ENCODE measurements around the gene CFTR.

CFTR gene

DNA sequence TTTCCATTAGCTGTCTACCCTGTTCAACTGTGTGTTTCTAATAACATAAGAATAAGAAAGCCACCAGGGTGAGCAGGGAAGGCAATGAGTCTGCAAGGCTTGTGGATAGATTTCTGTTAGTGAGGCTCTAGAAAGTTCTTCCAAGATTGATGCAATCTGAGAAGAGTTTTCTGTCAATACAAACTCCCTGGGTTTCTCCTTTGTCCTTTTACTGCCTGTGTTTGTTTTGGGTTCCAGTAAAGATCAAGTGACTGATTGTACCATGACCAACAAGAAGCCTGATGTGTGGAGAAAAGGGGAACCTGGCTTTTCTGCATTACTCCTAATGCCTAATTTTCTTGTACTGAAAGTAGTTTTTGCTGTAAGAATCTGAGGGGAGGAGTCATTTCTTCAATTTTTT lies 139.9 kb downstream of the CFTR start:
- Histone ChIP-seq H3K4me2 (ENCODE audit: low read length) (no peak overlapping the region), H3K79me2 (ENCODE audit: insufficient read depth, low read length) (no peaks in the 10 kb centered on the region), H3K36me3 (ENCODE audit: insufficient read depth, low read length) (no peaks in the 10 kb centered on the region), H3F3A (ENCODE audit: insufficient read depth, low read length) (no peaks in the 10 kb centered on the region), H3K9me2 (ENCODE audit: low read depth, low read length) (no peaks in the 10 kb centered on the region), H3K4me1 (ENCODE audit: insufficient read depth, low read length, severe bottlenecking) (no peaks in the 10 kb centered on the region), H3K9ac (ENCODE audit: low read length) (no peak overlapping the region), H4K20me1 (ENCODE audit: insufficient read depth, low read length) (no peaks in the 10 kb centered on the region), H3K27me3 (ENCODE audit: insufficient read depth, low read length) (no peaks in the 10 kb centered on the region; the same call in 1 of the 2 replicates), H2AFZ (ENCODE audit: low read length) (no peak overlapping the region), H3K9me3 (ENCODE audit: low read length) (no peaks in the 10 kb centered on the region), H3K27ac (ENCODE audit: low read depth, low read length, poor library complexity, severe bottlenecking) (no peak overlapping the region), H3K4me3 (ENCODE audit: low read depth, low read length, poor library complexity, severe bottlenecking) (no peak overlapping the region)
- no peak for TF ChIP-seq EZH2 (IDR thresholded peaks at IDR 0.05; ENCODE audit: borderline replicate concordance, low read length)
- TF ChIP-seq, protein P1, sequence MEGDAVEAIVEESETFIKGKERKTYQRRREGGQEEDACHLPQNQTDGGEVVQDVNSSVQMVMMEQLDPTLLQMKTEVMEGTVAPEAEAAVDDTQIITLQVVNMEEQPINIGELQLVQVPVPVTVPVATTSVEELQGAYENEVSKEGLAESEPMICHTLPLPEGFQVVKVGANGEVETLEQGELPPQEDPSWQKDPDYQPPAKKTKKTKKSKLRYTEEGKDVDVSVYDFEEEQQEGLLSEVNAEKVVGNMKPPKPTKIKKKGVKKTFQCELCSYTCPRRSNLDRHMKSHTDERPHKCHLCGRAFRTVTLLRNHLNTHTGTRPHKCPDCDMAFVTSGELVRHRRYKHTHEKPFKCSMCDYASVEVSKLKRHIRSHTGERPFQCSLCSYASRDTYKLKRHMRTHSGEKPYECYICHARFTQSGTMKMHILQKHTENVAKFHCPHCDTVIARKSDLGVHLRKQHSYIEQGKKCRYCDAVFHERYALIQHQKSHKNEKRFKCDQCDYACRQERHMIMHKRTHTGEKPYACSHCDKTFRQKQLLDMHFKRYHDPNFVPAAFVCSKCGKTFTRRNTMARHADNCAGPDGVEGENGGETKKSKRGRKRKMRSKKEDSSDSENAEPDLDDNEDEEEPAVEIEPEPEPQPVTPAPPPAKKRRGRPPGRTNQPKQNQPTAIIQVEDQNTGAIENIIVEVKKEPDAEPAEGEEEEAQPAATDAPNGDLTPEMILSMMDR (IDR thresholded peaks at IDR 0.05; ENCODE audit: low read length): no peak

DNA sequence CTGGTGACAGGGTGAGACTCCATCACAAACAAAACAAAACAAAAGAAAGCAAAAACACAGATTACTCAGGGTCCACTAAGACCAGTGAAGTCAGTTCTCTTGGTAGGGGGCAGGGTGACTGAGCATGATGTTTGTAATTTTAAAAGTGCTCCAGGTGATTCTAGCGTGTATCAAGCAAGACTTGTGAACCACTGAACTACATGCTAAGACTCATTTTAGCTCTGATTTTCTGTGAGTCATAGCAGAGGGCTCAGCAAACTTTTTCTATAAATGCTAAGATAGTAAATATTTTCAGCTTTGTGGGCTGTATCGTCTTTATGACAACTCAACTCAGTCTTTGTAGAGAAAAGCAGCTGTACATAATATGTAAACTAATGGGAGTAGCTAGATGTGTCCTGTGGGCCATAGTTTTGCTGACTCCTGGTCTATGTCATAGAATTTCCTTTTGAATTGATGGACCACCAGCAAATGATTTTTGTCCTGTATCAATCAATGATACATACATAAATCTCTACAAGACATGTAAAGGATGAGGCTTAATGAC lies 141.3 kb downstream of the CFTR start:
- no peaks in the 10 kb centered on the region for H3K9me2 ChIP-seq (ENCODE audit: low read depth, low read length)
- H3K27me3 ChIP-seq (ENCODE audit: insufficient read depth, low read length): no peaks in the 10 kb centered on the region; the same call in 1 of the 2 replicates
- H3K27ac ChIP-seq (ENCODE audit: low read depth, low read length, poor library complexity, severe bottlenecking): no peak overlapping the region
- H3K9me3 ChIP-seq (ENCODE audit: low read length): no peaks in the 10 kb centered on the region
- H3K4me2 ChIP-seq (ENCODE audit: low read length): no peak overlapping the region
- H3K79me2 ChIP-seq (ENCODE audit: insufficient read depth, low read length): no peaks in the 10 kb centered on the region
- H3K4me3 ChIP-seq (ENCODE audit: low read depth, low read length, poor library complexity, severe bottlenecking): no peak overlapping the region
- H4K20me1 ChIP-seq (ENCODE audit: insufficient read depth, low read length): no peaks in the 10 kb centered on the region
- no peak overlapping the region for H3K9ac ChIP-seq (ENCODE audit: low read length)
- no peaks in the 10 kb centered on the region for H3F3A ChIP-seq (ENCODE audit: insufficient read depth, low read length)
- TF ChIP-seq, protein P1 (IDR thresholded peaks at IDR 0.05; ENCODE audit: low read length): no peak
- TF ChIP-seq EZH2 (IDR thresholded peaks at IDR 0.05; ENCODE audit: borderline replicate concordance, low read length): no peak
- no peaks in the 10 kb centered on the region for H3K4me1 ChIP-seq (ENCODE audit: insufficient read depth, low read length, severe bottlenecking)
- no peaks in the 10 kb centered on the region for H3K36me3 ChIP-seq (ENCODE audit: insufficient read depth, low read length)
- no peak overlapping the region for H2AFZ ChIP-seq (ENCODE audit: low read length)

DNA sequence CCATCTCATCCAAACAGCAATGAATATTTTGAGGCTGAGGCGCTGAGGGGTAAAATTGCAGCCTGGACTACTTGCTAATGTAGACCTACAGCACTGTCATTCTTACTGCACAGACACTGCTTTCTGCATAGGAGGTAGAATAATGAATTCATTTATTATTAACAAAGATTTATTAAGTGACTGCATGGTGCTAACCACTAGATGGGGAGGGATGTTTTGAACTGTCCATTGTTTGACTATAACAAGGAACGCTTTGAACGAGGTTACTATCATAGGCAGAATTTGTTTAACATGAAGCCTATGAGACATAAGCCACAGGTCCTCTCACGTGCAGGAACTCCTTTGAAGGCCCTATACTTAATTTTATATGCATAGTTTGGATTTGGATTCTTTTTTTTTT lies 143.8 kb downstream of the CFTR start:
- H3K4me1 ChIP-seq (ENCODE audit: insufficient read depth, low read length, severe bottlenecking): no peaks in the 10 kb centered on the region
- TF ChIP-seq, protein P1 (IDR thresholded peaks at IDR 0.05; ENCODE audit: low read length): no peak
- TF ChIP-seq EZH2 (IDR thresholded peaks at IDR 0.05; ENCODE audit: borderline replicate concordance, low read length): no peak
- H3K9me3 ChIP-seq (ENCODE audit: low read length): no peaks in the 10 kb centered on the region
- no peak overlapping the region for H3K4me2 ChIP-seq (ENCODE audit: low read length)
- H3K9me2 ChIP-seq (ENCODE audit: low read depth, low read length): no peaks in the 10 kb centered on the region
- no peak overlapping the region for H3K27ac ChIP-seq (ENCODE audit: low read depth, low read length, poor library complexity, severe bottlenecking)
- no peaks in the 10 kb centered on the region; the same call in 1 of the 2 replicates for H3K27me3 ChIP-seq (ENCODE audit: insufficient read depth, low read length)
- no peaks in the 10 kb centered on the region for H4K20me1 ChIP-seq (ENCODE audit: insufficient read depth, low read length)
- H3K36me3 ChIP-seq (ENCODE audit: insufficient read depth, low read length): no peaks in the 10 kb centered on the region
- no peak overlapping the region for H3K9ac ChIP-seq (ENCODE audit: low read length)
- H3K79me2 ChIP-seq (ENCODE audit: insufficient read depth, low read length): no peaks in the 10 kb centered on the region
- H3F3A ChIP-seq (ENCODE audit: insufficient read depth, low read length): no peaks in the 10 kb centered on the region
- no peak overlapping the region for H3K4me3 ChIP-seq (ENCODE audit: low read depth, low read length, poor library complexity, severe bottlenecking)
- H2AFZ ChIP-seq (ENCODE audit: low read length): no peak overlapping the region

All from OCI-LY1 (cell line).